ACHN (cell line): ENCODE results near the gene FAXDC2.
"Not testable (repeated sequence)": the region's sequence is repeated elsewhere in the genome, so short reads cannot be mapped to it uniquely, and the experiment has no call there.

Experiments
- DNase-seq: peaks from one replicate; pipeline ENCODE4 v3.0.0-alpha.2; 2015
- in situ Hi-C: cut with HindIII; loops from 2 replicates; pipeline ENCODE4 v1.10.0; 2017; ENCODE audit warnings: low sequenced_read_pairs, low pct_ligation_motif_present, low pct_unique_long_range_greater_than_20kb

The FAXDC2 gene

GRCh38 chr5:154837009-154837901 lies 13.1 kb downstream of the FAXDC2 start:
- in situ Hi-C loops: no loop called here
- DNase-seq: no peak

GRCh38 chr5:154836225-154836624 lies 14.2 kb downstream of the FAXDC2 start:
- no peak for DNase-seq
- in situ Hi-C loops: no loop called here

GRCh38 chr5:154835701-154836052 lies 14.7 kb downstream of the FAXDC2 start:
- DNase-seq, in situ Hi-C loops: not testable (repeated sequence)

- no peak for DNase-seq
- in situ Hi-C loops: no loop called here
Measured at GRCh38 chr5:154834053-154834452, 16.4 kb downstream of the FAXDC2 start.

- in situ Hi-C loops, DNase-seq: not testable (repeated sequence)
Measured at GRCh38 chr5:154832804-154833203, 17.6 kb downstream of the FAXDC2 start.

- in situ Hi-C loops: no loop called here
Measured at GRCh38 chr5:154831451-154831850, 19.0 kb downstream of the FAXDC2 start.

GRCh38 chr5:154830596-154830995 lies 19.8 kb downstream of the FAXDC2 start:
- in situ Hi-C loops: no loop called here

More at GRCh38 chr5:154831451-154831850, 19.0 kb downstream of the FAXDC2 start:
- DNase-seq: no peak

GRCh38 chr5:154830219-154830595 lies 20.2 kb downstream of the FAXDC2 start:
- in situ Hi-C loops: no loop called here
- DNase-seq: no peak

More at GRCh38 chr5:154830596-154830995, 19.8 kb downstream of the FAXDC2 start:
- DNase-seq: no peak

GRCh38 chr5:154829589-154830218 lies 20.7 kb downstream of the FAXDC2 start:
- no peak for DNase-seq
- in situ Hi-C loops: no loop called here

GRCh38 chr5:154829181-154829588 lies 21.2 kb downstream of the FAXDC2 start:
- no peak for DNase-seq
- in situ Hi-C loops: no loop called here

- in situ Hi-C loops: no loop called here
Measured at GRCh38 chr5:154824070-154824469, 26.3 kb downstream of the FAXDC2 start.

GRCh38 chr5:154823605-154824004 lies 26.8 kb downstream of the FAXDC2 start:
- DNase-seq: no peak
- in situ Hi-C loops: no loop called here

More at GRCh38 chr5:154824070-154824469, 26.3 kb downstream of the FAXDC2 start:
- DNase-seq: no peak

- in situ Hi-C loops: not testable (repeated sequence)
Measured at GRCh38 chr5:154822896-154823295, 27.5 kb downstream of the FAXDC2 start.

GRCh38 chr5:154820383-154820782 lies 30.0 kb downstream of the FAXDC2 start:
- DNase-seq: no peak
- in situ Hi-C loops: no loop called here

More at GRCh38 chr5:154822896-154823295, 27.5 kb downstream of the FAXDC2 start:
- not testable (repeated sequence) for DNase-seq

- DNase-seq: no peak
- in situ Hi-C loops: no loop called here
Measured at GRCh38 chr5:154819546-154819945, 30.9 kb downstream of the FAXDC2 start.

GRCh38 chr5:154818471-154819116 lies 31.8 kb downstream of the FAXDC2 start:
- no peak for DNase-seq
- in situ Hi-C loops: no loop called here

- in situ Hi-C loops: no loop called here
- no peak for DNase-seq
Measured at GRCh38 chr5:154817815-154818214, 32.6 kb downstream of the FAXDC2 start.

- in situ Hi-C loops: no loop called here
- DNase-seq: no peak
Measured at GRCh38 chr5:154816891-154817492, 33.4 kb downstream of the FAXDC2 start.

- no peak for DNase-seq
- in situ Hi-C loops: no loop called here
Measured at GRCh38 chr5:154815684-154816247, 34.6 kb downstream of the FAXDC2 start.
